ENCODE data around the gene AQP12A. TPM values are rescaled to one million over a fixed set of nuclear protein-coding genes. Genes with fewer than 3 reads are reported as not detected.

Gene AQP12A
- total RNA-seq, 4 donors from 2014 or later: not detected

GRCh38 chr2:240711296-240711695 lies 19.6 kb downstream of the AQP12A start:
- TF ChIP-seq CTCF (IDR thresholded peaks at IDR 0.05; ENCODE audit: low read depth): no peak

GRCh38 chr2:240711701-240712100 lies 20.0 kb downstream of the AQP12A start:
- no peak for TF ChIP-seq CTCF (IDR thresholded peaks at IDR 0.05; ENCODE audit: low read depth)

- no peak for TF ChIP-seq CTCF (IDR thresholded peaks at IDR 0.05; ENCODE audit: low read depth)
Measured at GRCh38 chr2:240712121-240712520, 20.5 kb downstream of the AQP12A start.

GRCh38 chr2:240713071-240713927 lies 21.6 kb downstream of the AQP12A start:
- TF ChIP-seq CTCF (IDR thresholded peaks at IDR 0.05; ENCODE audit: low read depth): no peak

- TF ChIP-seq CTCF (IDR thresholded peaks at IDR 0.05; ENCODE audit: low read depth): no peak
Measured at GRCh38 chr2:240713928-240714746, 22.5 kb downstream of the AQP12A start.

- no peak for TF ChIP-seq CTCF (IDR thresholded peaks at IDR 0.05; ENCODE audit: low read depth)
Measured at GRCh38 chr2:240714747-240715725, 23.4 kb downstream of the AQP12A start.

All from subcutaneous adipose tissue (tissue), 4 donors.